GM19324 (cell line): Measurements from ENCODE around the gene OR13J1.

Experiments
- ATAC-seq: cut with Tn5 transposase; IDR thresholded peaks from one replicate; pipeline ENCODE4 v1.9.1; 2021; ENCODE audit warnings: mild to moderate bottlenecking, moderate library complexity; ENCODE audit not compliant: unreplicated experiment, low FRiP score

OR13J1 gene

GRCh38 chr9:35836595-35836994 lies 33.6 kb downstream of the OR13J1 start:
- no peak for ATAC-seq

GRCh38 chr9:35835766-35836165 lies 34.4 kb downstream of the OR13J1 start:
- no peak for ATAC-seq

DNA sequence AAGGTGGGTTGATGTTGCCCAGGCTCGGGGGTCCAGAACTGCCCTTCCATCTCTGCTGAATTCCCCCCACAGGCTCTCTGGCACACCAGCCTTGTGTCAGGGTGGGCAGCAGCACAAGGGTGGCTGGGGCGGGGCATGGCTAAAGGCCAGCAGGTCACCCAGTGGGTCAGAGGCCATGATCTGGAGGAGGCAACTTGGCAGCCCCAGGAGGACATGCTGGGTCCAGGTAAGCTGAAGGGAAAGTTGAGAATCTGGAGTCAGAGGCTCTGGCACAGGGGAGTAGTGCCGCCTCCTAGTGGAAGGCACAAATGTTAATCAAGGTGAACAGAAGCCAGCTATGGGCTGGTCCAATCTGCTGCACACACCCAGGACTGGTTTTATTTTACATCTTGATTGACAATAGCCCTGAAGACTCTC lies 35.0 kb downstream of the OR13J1 start:
- no peak for ATAC-seq

DNA sequence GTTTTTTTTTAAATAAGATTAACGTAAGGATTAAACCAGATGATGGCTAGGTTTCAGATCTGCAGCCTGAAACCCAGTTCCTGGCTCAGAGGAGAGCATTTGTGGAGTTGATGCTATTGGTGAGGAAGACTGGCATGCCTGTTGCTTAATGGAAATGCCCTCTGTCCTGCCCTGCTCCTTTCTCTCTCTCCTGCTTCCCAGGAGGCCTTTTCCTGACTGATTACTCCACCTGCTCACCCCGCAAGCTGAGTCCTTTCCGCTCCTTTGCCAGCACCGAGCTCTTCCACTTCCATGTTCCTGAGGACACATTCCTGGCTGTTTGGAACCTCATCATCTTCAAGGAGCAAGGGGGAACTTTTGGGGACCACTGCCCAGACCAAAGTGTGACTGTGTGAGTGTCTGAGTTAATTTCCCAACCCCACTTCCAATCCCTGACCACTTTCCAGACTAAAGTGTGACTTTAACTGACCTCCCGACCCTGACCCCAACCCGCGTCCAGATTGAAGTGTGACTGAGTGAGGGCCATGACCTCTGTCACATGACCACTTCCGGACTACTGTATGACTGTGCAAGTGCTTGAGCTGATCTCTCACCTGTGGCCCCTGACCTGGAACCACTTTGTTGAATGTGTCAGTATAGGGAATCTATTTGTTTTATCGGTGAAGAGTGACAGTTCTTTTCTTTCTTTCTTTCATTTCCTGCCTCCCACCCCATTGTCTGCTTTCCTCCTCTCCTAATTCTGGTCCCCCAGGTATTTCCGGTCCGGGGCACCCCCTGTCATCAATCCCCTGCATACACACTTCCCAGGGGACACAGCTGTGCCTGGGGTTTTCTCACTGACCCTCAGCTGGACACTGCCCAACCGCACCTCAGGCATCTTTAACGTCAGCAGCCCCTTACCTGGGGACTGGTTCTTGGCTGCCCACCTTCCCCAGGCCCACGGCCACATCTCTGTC lies 35.7 kb downstream of the OR13J1 start:
- ATAC-seq: no peak

DNA sequence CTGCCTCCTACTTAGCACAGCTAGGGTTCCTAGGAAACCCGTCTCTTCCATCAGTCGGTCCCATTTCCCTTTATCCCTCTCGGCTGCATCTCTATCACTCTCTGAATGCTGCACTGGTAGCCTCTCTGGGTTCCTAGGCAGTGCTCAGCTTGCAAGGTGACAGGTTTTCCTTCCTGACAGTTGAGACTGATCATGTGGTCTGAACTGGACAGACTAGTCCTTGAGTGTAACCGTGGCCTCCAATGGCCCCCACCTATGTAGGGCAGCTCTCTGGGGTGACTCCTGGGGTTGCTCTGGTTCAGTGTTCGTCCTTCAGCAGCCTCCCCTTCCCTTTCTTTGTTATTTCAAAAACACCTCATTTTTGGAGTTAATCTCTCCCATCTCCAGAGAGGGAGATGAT lies 37.4 kb downstream of the OR13J1 start:
- ATAC-seq: no peak

DNA sequence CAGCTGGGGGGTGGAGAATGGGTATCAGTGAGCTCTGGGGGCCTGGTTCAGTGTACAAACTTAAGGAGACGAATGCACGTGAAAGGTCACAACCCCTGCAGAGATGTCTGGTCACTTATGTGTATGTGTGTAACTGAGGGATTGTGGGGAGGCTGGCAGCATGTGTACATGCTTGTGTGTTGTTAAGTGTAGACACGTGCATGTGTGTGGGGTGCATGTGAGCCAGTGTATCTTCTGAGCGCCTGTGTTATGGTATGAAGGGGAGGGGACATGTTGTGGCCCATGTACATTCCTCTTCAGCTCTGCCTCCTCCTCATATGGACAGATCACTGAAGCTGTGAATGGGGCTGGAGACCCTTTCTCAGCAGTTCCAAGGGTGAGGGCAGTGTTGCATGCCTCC lies 39.2 kb downstream of the OR13J1 start:
- ATAC-seq: no peak

GRCh38 chr9:35829764-35830096 lies 40.5 kb downstream of the OR13J1 start:
- no peak for ATAC-seq

- ATAC-seq: peak; percentile 78
Observed at GRCh38 chr9:35829084-35829763, 41.0 kb downstream of the OR13J1 start, which contains the start of gene TMEM8B. TSS of gene TMEM8B (plus strand) at chr9:35829228. CDS start at chr9:35829448, 220 bp downstream.

DNA sequence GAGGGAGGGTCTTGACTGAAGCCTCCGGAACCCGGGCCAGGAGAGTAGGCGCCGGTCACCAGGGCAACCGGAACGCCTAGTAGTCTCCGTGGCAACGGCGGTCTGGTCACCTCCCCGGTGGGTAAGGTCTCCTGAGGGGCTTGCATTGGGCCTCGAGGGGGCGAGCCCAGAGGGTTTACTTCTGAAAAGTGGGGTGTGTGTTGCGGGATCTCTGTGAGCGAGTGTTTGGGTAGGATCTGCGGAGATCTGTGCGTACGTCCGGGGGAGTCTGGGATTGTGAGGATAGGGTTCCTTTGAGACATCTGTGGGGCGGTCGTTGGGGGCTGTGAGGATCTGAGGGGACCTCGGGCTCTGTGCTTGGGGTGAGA lies 41.5 kb downstream of the OR13J1 start, which contains the start of gene FAM221B:
FAM221B (minus strand) TSS at position 17 of the 368 bp plus-strand sequence. CDS start 2,571 bp downstream, outside the sequence.
- ATAC-seq: no peak

- no peak for ATAC-seq
Observed at GRCh38 chr9:35827486-35827885, 42.7 kb downstream of the OR13J1 start.

GRCh38 chr9:35826071-35826701 lies 44.0 kb downstream of the OR13J1 start:
- peak; percentile 35 for ATAC-seq

DNA sequence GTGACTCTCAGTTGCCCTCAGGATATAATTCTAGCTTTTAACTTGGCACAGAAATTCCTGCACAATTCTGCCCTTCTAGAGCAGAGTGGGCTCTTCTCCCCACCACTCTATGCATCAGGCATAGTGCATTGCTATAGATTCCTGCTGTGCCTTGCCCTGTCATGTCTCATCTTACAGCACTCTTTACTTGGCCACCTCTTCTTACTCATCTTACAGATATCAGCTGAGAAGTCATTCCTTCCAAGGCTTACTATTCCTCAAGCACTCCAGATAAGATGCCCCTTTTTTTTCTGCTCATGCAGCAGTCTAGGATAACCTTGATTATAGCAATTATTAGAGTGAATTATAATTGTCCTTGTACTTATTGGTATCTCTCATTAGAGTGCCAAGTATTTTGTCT lies 47.3 kb downstream of the OR13J1 start:
- no peak for ATAC-seq

DNA sequence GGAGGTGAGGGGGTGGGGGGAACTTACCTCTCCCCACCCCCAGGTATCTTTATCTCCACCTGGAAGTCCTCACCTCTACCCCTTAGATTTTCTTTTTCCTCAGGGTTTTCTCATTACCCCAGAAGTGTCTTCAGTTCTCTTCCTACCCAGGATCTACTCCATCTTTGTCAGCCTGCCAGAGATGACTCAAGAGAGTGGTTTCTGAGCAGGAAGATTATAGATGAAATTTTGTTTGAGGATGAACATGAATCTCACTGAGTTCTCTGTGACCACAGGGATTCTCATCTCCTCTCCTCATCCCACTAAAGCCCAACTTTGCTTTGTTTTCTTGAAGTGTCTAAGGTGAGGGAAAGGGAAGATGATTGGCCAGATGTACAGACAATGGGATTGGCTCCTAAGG lies 50.1 kb downstream of the OR13J1 start:
- no peak for ATAC-seq
